Measurements from ENCODE around the gene LNPK.
"Not testable (repeated sequence)": the region's sequence is repeated elsewhere in the genome, so short reads cannot be mapped to it uniquely, and the experiment has no call there.

LNPK gene

DNA sequence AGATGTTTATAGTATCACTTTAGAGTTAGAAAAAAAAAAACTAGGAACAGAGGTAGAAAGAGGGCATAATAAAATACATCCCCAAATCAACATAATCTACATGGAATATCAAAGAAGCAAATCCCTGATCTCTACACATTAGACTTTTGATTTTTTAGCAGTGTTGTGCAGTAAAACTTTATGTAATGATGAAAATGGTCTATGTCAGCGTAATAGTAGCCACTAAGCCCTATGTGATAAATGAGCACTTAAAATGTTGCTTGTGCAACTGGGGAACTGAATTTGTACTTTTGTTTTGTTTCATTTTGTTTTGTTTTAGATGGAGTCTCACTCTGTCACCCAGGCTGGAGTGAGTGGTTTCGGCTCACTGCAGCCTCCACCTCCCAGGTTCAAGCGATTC, 36.3 kb downstream of the LNPK start:
- no peak for FAIRE-seq

- no peak for FAIRE-seq
Measured at GRCh38 chr2:175964195-175964594, 37.9 kb downstream of the LNPK start.

GRCh38 chr2:175963171-175963570, 38.9 kb downstream of the LNPK start:
- not testable (repeated sequence) for FAIRE-seq

DNA sequence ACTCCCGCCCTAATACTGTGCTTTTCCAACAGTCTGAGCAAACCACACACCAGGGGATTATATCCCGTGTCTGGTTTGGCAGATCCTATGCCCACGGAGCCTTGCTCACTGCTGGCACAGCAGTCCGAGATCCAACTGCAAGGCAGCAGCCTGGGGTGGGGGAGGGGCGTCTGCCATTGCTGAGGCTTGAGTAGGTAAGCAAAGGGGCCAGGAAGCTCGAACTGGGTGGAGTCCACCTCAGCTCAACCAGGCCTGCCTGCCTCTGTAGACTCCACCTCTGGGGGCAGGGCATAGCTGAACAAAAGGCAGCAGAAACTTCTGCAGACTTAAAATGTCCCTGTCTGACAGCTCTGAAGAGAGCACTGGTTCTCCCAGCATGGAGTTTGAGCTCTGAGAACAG, 44.2 kb downstream of the LNPK start:
- FAIRE-seq = no peak

GRCh38 chr2:175955136-175955535, 46.9 kb downstream of the LNPK start:
- FAIRE-seq = no peak

GRCh38 chr2:175950512-175950911, 51.6 kb downstream of the LNPK start:
- FAIRE-seq = no peak

- FAIRE-seq = no peak
Measured at GRCh38 chr2:175948191-175948590, 53.9 kb downstream of the LNPK start.

GRCh38 chr2:175947073-175947472, 55.0 kb downstream of the LNPK start:
- FAIRE-seq = no peak

GRCh38 chr2:175941699-175942098, 60.4 kb downstream of the LNPK start:
- no peak for FAIRE-seq

DNA sequence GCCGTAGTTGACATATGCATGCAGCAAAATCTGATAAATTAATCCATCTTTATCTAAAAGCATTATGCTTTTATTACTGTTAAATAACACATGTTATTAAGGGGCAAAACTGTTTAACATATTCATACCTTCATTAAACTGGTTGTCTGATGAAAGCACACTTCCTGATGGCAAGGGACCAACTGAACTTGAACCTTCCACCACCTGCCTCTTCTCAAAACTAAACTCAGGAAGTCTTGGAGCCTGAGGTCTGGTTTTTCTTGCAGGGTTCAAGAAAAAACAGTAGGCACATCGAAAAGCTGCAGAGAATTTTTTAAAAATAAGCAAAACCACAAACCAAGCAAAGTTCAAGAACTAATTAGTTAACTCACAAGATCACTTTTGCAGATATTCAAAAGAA, 64.9 kb downstream of the LNPK start:
- no peak for FAIRE-seq

DNA sequence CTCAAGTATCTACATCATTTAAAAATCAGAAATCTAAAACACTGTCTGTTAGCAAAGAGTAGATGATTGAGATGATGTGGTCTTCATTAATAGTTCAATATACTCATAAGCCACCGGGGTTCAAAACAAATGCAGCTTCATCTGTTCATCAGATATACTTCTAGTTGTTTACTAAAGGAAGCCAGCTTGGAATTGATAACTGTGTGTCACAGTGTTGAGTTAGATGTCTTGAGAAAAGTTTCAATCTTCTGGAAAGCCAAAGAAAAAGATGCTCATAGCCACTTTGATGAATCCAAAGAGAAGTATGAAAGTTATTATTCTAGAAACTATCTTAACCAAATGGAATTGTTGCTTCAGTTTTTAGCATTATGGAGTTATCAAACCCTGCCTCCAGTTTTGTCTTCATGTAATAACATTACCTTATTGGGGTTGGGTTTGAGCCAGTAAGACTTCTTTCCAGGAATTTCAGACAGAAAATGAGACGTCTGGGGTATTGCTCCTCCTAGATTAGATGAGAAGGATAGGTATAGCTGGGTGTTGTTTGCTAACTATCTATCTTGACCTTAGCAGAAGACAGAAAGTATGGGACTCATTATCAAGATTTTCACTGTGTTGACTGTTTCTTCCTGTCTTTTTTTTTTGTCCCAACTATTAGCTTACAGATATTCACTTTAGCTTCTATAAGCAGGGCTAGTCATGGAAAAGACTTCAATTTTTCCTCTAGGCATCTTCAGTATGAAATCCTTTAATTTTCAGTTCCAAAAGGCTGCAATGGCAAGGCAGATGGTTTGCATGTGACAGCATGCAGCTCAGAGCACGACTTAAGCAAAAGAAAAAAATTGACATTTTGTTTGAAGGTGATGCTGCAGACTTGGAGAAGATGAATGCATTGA, 66.5 kb downstream of the LNPK start:
- FAIRE-seq = no peak

- no peak for FAIRE-seq
Measured at GRCh38 chr2:175932675-175933074, 69.4 kb downstream of the LNPK start.

- no peak for FAIRE-seq
Measured at GRCh38 chr2:175931805-175932204, 70.3 kb downstream of the LNPK start.

GRCh38 chr2:175930504-175930903, 71.6 kb downstream of the LNPK start:
- FAIRE-seq = no peak

DNA sequence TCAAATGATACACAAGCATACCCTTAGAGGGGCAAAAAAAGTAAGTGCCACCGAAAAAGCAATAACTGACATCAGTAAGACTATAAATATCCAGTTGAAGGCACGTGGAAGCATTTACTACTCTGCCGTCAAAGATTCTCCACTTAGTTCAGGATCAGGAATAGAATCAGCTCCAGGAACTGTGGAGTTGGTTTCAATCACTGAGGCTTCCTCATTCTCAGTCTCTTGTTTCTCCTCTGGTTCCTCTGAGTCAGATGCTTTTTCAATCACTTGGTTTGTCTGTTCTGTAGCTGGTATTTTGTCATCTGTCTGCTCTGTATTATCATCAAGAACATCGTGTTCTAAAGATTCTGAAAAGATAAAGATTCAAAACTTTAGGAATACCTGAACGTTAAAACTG, 72.2 kb downstream of the LNPK start:
- FAIRE-seq = no peak

DNA sequence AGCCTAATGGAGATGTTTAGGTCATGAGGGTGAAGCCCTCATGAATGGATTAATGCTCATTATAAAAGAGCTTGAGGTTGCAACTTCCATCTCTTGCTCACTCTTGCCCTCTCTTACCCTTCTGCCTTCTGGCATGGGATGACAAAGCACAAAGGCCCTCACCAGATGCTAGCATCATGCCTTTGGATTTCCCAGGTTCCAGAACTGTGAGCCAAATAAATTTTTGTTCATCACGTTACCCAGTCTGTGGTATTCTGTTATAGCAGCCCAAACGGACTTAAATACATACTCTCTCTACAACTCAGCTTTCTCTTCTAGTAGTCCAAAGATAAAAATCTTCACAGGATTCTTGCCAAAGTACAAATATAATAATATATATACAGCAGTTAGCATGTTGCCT, 75.8 kb downstream of the LNPK start:
- FAIRE-seq = no peak

- no peak for FAIRE-seq
Measured at GRCh38 chr2:175922160-175922559, 79.9 kb downstream of the LNPK start.

- no peak for FAIRE-seq
Measured at GRCh38 chr2:175918935-175919334, 83.1 kb downstream of the LNPK start.

DNA sequence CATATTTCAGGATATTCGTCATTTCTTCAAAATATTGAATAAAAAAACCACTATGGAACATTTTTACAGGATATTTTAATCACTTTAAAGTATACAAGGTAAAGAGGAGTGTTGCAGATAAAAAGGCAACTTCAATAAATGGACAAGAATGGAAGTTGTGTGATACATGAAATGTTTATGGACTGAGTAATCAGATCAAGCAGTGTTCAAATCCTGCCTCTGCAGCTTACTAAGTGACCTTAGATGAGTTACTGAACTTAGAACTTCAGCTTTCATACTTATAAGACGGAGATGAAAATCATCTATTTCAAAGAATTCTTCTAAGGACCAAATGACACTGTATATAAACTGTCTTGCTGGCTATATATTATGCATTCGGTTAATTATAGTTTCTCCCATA, 87.2 kb downstream of the LNPK start:
- FAIRE-seq = no peak

- FAIRE-seq = not testable (repeated sequence)
Measured at GRCh38 chr2:175913849-175914743, 88.0 kb downstream of the LNPK start.

- FAIRE-seq = not testable (repeated sequence)
Measured at GRCh38 chr2:175913267-175913666, 88.8 kb downstream of the LNPK start.

DNA sequence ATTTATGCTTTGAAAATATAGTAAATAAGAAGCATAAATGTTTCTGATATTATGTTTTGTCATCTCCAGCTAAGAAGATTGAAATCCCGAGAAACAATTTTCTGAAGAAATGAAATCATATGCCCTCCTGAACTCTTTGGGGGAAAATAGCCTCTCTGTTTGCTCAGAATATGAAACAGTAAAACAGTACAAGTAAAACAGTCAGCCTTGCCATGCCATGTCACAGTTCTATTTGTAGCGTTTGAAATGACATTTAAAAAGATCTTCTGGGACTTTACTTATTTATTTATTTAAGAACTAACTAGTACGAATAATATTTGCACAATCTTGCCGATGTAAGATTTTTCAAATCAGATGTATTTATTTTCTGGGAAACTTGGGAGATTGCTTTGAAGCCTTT, 98.0 kb downstream of the LNPK start:
- no peak for FAIRE-seq

GRCh38 chr2:175903384-175903936, 98.6 kb downstream of the LNPK start:
- no peak for FAIRE-seq

Measured in endometrium (tissue), 2 donors.